Endometrial microvascular endothelial cells (primary cell): ENCODE measurements around the gene YAE1. TPM values are rescaled to one million over a fixed set of nuclear protein-coding genes. Genes with fewer than 3 reads are reported as not detected.

ENCODE experiments used
- in situ Hi-C: cut with HindIII; loops from 2 replicates; pipeline ENCODE4 v1.10.0; 2017; ENCODE audit warnings: low sequenced_read_pairs, low pct_unique_long_range_greater_than_20kb; ENCODE audit errors: inconsistent ontology term
- total RNA-seq: library from RNA; depleted of rRNA; stranded (reverse); fragments of >200 nt; gene quantifications from one replicate; pipeline ENCODE4 v1.2.3, GENCODE V29; 2015; ENCODE audit errors: inconsistent ontology term

Gene YAE1
- total RNA-seq, 1 donor from 2014 or later: 23.6 TPM

DNA sequence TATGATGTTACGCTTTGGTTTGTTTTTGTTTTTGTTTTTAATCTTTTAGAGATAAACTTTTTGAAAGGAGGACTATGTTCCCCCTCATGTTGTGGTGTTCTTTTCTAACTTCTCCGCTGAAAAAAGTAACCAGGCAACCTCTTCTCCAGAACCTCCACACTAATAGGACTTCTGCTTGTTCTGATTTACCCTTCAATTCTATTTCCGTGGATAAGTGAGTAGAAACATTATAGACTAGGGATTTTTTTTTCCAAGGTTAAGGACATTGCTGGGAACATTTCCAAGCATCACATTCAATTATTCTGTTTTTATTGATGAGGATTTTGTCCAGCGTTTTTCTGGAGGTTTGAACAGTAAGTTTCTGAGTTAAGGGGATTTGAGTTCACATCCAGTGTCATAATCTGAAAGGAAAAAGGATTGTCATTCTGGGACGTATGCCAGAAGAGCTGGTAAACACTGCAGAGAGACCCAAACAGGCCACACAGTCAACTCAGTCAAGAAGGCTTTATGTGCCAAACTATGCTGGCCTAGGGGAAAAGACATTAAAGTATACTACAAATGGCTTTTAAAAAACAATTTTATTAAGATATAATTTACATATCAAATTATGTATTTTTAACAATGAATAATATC, 28.9 kb downstream of the YAE1 start:
- in situ Hi-C loops: no loop called here

DNA sequence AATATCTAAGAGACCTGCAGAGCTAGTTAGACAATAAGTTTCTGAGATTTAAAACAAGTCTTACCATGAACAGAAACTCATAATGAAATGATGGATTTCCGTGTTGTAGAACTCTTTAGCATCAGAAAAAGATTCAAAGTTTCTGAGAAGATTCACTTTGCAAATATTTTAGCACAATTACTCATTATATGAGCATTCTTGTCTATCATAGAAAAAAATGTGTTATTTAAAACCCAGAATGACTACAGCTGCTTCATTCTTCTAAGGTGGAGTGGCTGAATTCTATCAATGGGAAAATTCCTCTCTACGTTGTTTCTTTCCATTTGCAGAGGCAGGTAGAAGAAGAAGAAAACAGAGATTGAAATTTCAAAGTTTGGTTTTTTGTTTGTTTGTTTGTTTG, 36.1 kb downstream of the YAE1 start:
- in situ Hi-C loops: loop anchor here (25.0 kb wide), 1 partner anchor 110 kb away; no protein-coding TSS in a partner anchor

- in situ Hi-C loops: loop anchor here (25.0 kb wide), 1 partner anchor 108 kb away; no protein-coding TSS in a partner anchor
Measured at GRCh38 chr7:39603924-39604323, 37.7 kb downstream of the YAE1 start.

- in situ Hi-C loops: loop anchor here (25.0 kb wide), 1 partner anchor 107 kb away; no protein-coding TSS in a partner anchor
Measured at GRCh38 chr7:39605087-39605486, 38.9 kb downstream of the YAE1 start.

DNA sequence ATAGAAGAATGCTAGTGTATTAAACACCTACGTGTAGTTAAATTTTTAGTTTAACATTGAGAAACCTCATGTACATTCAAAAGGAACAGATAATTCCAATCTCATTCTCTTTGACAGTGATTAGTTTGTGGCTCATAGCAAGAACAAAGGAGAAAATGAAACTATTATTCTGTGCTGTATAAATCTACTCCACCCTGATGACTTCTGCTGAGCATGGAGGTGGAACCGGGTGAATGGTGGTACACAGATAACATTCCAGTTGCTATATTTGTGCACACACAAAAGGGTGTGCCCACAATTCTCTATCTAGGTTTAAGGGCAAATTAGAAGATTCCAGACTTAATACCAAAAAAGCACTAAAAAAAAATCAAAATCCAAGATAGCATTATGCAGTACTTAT, 40.1 kb downstream of the YAE1 start:
- in situ Hi-C loops: loop anchor here (25.0 kb wide), 1 partner anchor 106 kb away; no protein-coding TSS in a partner anchor

DNA sequence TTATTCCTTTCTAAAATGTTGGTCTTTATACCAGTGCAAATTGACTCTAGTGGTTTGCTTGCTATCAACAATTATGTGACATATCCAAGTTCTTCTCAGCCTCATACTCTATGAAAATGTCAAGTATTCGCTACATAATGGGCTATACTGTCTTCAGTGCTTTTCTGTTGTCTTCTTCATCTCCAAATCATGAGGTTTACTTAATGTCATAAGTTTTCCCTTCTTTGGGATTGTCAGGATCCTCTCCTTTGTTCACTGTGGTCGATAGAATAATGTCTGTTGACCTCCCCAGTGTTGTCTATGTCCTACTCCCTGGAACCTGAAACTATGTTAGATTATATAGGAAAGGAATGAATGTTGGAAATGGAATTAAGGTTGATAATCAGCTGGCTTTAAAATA, 40.7 kb downstream of the YAE1 start:
- in situ Hi-C loops: loop anchor here (25.0 kb wide), 1 partner anchor 105 kb away; no protein-coding TSS in a partner anchor

GRCh38 chr7:39607865-39608264, 41.7 kb downstream of the YAE1 start:
- in situ Hi-C loops: loop anchor here (25.0 kb wide), 1 partner anchor 104 kb away; no protein-coding TSS in a partner anchor

DNA sequence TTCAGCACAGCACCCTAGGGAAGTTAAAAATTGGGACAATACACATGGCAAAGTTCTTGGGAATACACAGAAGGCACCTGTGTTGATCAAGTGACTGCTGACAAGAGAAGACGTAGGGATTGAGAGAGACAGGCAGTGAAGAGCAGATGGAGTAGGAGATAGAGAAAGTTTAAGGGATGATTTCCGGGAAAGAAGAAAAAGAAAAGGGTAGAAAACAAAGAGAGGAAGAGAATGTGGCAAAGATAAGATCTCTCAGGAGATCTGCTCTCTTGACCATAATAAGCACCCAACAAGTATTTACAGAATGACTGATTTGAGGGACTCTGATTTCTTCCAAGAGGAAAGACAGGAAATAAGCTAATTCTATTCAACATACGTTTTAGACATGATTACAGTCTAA, 42.1 kb downstream of the YAE1 start:
- in situ Hi-C loops: loop anchor here (25.0 kb wide), 1 partner anchor 104 kb away; no protein-coding TSS in a partner anchor

DNA sequence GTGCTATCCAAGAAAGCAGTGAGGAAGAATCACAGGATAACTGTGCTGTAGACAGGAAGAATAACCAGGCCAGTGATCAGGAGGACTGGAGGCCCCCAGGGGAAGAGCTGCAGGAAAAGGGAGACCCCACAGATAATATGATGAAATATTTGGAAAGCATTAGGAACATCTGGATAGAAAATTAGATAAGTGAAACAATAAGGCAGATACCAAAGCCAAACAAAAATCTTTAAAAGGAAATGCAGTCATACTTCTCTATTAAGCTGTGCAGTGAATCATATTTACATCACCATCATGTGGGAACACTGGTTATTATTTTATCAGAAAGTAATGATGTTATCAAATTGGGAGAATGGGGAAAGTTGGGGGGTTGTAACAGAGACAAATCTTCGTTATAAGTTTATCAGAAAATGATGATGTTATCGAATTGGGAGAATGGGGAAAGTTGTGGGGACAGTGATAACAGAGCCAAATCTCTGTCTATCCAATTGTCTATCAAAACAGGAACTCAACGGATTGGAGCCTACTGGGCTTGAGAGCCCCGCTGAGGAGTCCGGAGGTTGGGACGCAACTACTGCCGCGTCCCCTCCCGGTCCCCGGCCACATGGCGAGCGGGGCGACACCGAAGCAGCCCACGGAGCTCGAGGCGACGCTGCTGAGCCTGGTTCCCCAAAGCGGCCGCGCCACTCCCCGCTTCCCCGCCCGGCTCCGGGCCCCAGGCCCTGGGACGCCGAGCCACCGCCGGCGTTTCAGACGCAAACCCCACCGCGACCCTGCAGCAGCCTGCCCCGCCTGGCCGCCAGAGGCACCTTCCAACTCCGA, 43.1 kb downstream of the YAE1 start:
- in situ Hi-C loops: loop anchor here (25.0 kb wide), 1 partner anchor 103 kb away; no protein-coding TSS in a partner anchor

- in situ Hi-C loops: loop anchor here (25.0 kb wide), 1 partner anchor 102 kb away; no protein-coding TSS in a partner anchor
Measured at GRCh38 chr7:39609935-39610263, 43.7 kb downstream of the YAE1 start.

DNA sequence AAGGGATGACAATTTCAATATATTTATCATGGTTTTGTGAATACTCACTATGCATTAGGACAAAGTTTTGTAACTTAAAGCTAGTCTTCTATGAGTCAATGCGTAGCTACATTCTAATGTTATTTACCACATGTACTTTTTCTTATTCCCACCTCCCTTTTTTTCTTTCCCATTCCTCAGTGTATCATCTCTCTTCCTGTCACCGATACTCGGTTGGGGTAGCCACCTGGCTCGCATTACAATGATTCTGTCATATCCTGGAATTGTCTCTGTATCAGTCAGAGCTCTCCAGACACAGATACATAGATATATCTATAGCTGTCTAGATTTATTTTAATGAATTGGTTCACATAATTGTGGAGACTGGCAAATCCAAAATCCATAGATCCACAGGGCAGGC, 47.4 kb downstream of the YAE1 start:
- in situ Hi-C loops: loop anchor here (25.0 kb wide), 1 partner anchor 99 kb away; no protein-coding TSS in a partner anchor

DNA sequence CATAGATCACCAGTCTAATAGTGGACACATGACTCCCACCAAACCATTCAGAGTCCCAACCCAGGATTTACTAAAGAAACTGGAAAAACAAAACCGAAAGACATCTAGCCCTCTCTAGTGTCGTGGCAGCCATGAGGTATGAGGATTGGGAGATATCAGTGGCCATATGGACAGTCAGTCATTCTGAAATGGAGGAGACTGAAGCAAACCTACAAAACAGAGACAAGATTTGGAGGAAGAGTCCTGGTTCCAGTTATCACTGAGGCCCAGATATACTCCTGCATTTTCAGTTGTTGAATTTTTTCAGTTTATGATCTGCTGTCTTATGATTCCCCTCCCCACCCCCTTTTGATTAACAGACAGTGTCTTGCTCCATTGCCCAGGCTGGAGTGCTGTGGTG, 48.1 kb downstream of the YAE1 start:
- in situ Hi-C loops: loop anchor here (25.0 kb wide), 1 partner anchor 98 kb away; no protein-coding TSS in a partner anchor

- in situ Hi-C loops: loop anchor here (25.0 kb wide), 1 partner anchor 97 kb away; no protein-coding TSS in a partner anchor
Measured at GRCh38 chr7:39615350-39615975, 49.3 kb downstream of the YAE1 start.

- in situ Hi-C loops: loop anchor here (25.0 kb wide), 1 partner anchor 96 kb away; no protein-coding TSS in a partner anchor
Measured at GRCh38 chr7:39616138-39616537, 49.9 kb downstream of the YAE1 start.

DNA sequence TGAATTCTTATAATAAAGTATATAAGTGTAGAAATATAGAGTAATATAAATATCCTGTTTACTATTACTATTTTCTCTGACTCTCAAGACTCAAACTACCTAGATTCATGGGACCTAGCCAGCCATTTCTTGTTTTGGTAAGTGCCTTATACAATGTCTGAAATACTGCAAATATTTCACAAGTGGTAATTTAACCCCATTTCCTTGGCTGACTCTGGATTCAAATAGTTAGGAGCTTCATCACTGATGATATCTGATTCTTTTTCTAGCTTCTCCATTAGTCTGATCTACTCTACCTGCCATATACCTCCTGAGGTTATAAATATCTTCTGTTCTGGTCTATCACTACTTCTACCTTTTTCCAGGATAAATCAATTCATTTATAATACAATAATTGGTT, 50.8 kb downstream of the YAE1 start:
- in situ Hi-C loops: loop anchor here (25.0 kb wide), 1 partner anchor 95 kb away; no protein-coding TSS in a partner anchor

GRCh38 chr7:39618868-39619267, 52.7 kb downstream of the YAE1 start:
- in situ Hi-C loops: loop anchor here (25.0 kb wide), 1 partner anchor 93 kb away; no protein-coding TSS in a partner anchor

DNA sequence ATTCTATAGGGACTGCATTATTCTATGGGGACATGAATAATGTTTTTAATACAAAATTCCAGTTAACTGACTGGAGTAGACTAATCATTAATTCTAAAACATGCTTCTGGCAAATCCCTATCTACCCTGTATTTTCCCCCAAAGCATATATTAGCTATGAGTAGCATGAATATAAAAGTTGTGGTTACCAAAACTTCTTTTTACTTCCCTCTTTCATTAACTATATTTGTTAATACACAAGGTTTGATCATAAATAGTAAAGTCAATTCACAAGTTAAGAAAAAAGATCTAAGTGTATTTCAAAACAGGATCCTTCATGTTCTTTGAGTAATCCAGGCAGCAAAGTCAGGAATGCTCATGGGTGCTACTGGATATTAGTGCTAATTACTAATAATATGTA, 54.3 kb downstream of the YAE1 start:
- in situ Hi-C loops: loop anchor here (25.0 kb wide), 1 partner anchor 92 kb away; no protein-coding TSS in a partner anchor

DNA sequence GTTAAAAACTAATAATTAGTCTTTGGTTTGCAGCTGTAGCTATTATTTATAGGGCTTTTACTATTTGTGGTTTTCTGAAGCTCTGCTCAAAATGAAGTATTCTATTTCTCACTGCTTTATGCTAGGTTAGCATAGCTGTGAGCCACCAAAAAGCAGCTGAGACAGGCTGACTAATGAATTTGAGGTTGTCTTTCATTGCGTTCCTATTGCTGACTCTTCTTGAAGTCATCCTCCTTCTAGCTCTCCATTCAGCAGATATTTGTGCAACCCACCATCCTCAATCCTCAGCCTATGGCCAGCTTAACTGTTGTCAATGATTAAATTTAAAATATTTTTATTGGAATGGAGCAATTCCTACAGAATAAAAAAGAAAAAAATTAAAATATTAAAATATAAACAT, 55.1 kb downstream of the YAE1 start:
- in situ Hi-C loops: loop anchor here (25.0 kb wide), 1 partner anchor 91 kb away; no protein-coding TSS in a partner anchor
